Measurements from ENCODE around the gene TEAD4.

DNA sequence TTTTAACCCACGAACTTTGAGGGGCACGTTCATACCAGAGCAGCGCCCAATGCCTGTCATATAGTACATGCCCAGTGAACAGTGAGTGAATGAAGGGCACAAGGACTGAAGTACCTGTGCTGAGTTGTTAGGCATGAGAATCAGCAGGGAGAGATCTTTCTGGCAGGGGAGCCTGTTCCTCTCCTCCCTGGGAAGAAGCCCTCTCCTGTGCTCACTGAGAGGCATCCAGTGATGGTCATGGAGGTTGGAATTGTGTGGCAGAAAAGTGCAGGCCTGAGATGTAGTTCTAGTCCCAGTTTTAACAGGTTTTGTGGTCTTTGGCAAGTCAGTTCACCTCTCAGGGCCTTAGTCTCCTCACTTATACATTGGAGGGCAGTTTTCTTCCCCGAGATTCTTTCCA, 20.6 kb downstream of the TEAD4 start:
- TF ChIP-seq, protein P1, sequence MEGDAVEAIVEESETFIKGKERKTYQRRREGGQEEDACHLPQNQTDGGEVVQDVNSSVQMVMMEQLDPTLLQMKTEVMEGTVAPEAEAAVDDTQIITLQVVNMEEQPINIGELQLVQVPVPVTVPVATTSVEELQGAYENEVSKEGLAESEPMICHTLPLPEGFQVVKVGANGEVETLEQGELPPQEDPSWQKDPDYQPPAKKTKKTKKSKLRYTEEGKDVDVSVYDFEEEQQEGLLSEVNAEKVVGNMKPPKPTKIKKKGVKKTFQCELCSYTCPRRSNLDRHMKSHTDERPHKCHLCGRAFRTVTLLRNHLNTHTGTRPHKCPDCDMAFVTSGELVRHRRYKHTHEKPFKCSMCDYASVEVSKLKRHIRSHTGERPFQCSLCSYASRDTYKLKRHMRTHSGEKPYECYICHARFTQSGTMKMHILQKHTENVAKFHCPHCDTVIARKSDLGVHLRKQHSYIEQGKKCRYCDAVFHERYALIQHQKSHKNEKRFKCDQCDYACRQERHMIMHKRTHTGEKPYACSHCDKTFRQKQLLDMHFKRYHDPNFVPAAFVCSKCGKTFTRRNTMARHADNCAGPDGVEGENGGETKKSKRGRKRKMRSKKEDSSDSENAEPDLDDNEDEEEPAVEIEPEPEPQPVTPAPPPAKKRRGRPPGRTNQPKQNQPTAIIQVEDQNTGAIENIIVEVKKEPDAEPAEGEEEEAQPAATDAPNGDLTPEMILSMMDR (IDR thresholded peaks at IDR 0.05): no peak
- no peak for TF ChIP-seq ZFX (IDR thresholded peaks at IDR 0.05; ENCODE audit: borderline replicate concordance)

Data from 22Rv1 (cell line).